Measurements from ENCODE around the gene CLCN7.

- TF ChIP-seq CTCF (IDR thresholded peaks at IDR 0.05 in 4 of 5, conservative IDR thresholded peaks at IDR 0.05 in 1 of 5): no peak
- TF ChIP-seq POLR2A (IDR thresholded peaks at IDR 0.05): no peak
These were observed 37.1 kb upstream of the CLCN7 start for GRCh38 chr16:1511662-1512569.
